Posterior vena cava (tissue), 2 donors: ENCODE results near the gene HIP1. TPM values are rescaled to one million over a fixed set of nuclear protein-coding genes. Genes with fewer than 3 reads are reported as not detected.
"Not testable (repeated sequence)": the region's sequence is repeated elsewhere in the genome, so short reads cannot be mapped to it uniquely, and the experiment has no call there.

Source experiments
- DNase-seq: peaks from one replicate; pipeline ENCODE4 v3.0.0-alpha.2; 2020; ENCODE audit warnings: low spot score
- intact Hi-C, 2 donors: fragments of 100-400 bp; cut with DNase I; formaldehyde crosslinking; loops; one replicate each; pipeline versions ENCODE4 v1.14.1 to v1.14.2; 2022 to 2023
- total RNA-seq, 2 donors: library from RNA; stranded (reverse); fragmentation: NEBNext Ultra II Directional; extraction: Animal tissue kit (Norgen Biotek cat#: 25700); gene quantifications; one replicate each; pipeline ENCODE4 v1.2.1, GENCODE V29; 2021
- donor health status: DM: yes; HTN: yes; CAD: no.
- donor health status: DM: yes; HTN: yes; CAD: no.

Gene HIP1
- total RNA-seq, 2 donors from 2014 or later: 27.0 to 29.2 TPM

GRCh38 chr7:75565132-75565837 lies 173.5 kb downstream of the HIP1 start:
- intact Hi-C loops: no loop called here
- no peak for DNase-seq

DNA sequence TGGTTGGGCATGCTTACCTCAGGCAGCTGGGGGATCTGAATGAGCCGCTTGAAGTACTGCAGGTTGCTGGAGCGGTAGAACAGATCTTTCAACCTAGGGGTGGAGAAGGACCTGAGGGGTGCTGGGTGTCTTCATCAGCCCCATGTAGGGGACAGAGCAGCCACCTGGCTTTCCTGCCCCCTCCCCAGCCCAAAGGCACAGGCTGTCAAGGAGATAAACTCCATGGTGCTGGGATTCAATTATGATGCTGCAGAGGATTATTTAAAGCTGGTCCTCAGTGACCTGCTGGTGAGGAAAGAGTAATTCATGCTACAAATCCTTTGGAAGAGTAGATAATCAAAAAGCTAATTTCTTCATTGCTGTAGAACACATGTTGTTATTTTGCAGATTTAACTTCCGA lies 175.6 kb downstream of the HIP1 start:
- DNase-seq: no peak

GRCh38 chr7:75559976-75560365 lies 178.8 kb downstream of the HIP1 start:
- DNase-seq: no peak
- intact Hi-C loops: loop anchor here in 1 of 2 donors (10.0 kb wide), 1 partner anchor 185 kb away; no protein-coding TSS in a partner anchor

More for the DNA sequence above, 175.6 kb downstream of the HIP1 start:
- intact Hi-C loops: no loop called here

- no peak for DNase-seq
- intact Hi-C loops: loop anchor here in 1 of 2 donors (10.0 kb wide), 1 partner anchor 185 kb away; no protein-coding TSS in a partner anchor
These were observed 179.3 kb downstream of the HIP1 start for GRCh38 chr7:75559355-75559975.

GRCh38 chr7:75556835-75557234 lies 181.9 kb downstream of the HIP1 start:
- intact Hi-C loops: loop anchor here in 1 of 2 donors (10.0 kb wide), 1 partner anchor 188 kb away; no protein-coding TSS in a partner anchor
- not testable (repeated sequence) for DNase-seq

DNA sequence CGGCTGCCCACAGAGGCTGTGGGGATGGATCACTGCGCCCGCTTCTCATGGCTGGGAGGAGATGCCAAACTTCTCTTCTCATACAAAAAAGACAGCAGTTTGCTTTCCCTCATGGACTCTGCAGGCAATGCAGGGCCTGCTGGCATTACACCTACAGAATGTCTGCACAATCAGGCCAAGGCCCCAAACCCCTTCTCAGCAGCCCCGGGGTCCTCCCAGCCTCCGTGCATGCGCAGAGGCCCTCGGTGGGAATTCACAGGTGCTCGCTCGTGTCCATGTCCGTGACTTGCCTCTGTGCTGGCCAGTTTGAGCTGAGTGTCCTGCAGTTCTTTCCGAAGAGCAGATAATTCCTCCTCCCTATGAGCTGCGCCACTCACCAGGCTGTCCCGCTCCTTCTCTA lies 183.0 kb downstream of the HIP1 start:
- DNase-seq: no peak
- intact Hi-C loops: loop anchor here in 1 of 2 donors (10.0 kb wide), 1 partner anchor 189 kb away; no protein-coding TSS in a partner anchor

DNA sequence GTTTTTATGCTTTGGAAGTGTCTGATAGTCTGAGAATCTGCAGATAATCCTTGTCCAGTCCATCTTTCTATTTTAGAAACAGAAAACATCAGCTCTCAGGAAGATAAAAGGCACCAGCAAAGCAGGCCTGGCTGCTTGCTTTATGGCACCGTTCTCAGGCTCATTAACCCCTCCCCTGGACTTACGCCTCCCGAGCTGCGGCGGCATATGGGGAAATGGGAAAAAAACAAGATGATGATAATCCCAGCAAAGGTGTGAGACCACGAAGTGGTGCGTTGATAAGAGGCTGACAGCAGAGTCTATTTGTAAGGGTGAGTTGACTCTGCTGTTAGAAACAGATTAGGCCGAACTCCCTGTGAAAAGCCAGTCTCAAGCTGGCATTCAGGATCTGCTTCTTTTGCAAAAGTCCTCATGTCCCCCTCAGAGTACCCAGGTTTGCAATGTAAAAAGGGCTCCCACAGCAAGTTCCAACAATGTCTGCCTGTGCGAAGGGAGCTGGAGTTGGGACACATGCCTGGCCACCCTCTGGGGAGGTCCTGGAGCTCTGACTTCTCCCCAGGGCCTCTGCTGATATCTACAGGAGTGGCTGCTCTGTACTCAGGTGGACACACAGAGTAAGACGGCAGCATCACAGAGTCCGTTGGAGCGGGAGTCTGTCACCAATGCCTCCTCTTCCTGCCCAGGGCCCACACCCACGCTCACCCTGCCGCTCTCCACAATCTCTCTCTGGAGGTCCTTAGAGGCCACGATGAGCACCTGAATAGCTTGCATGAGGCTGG lies 192.3 kb downstream of the HIP1 start:
- DNase-seq: peak; percentile 45

GRCh38 chr7:75537731-75538130 lies 201.0 kb downstream of the HIP1 start:
- DNase-seq: peak; percentile 49
- intact Hi-C loops: no loop called here

More for the DNA sequence above, 192.3 kb downstream of the HIP1 start:
- intact Hi-C loops: no loop called here

- DNase-seq: peak; percentile 59
- intact Hi-C loops: no loop called here
These were observed 201.7 kb downstream of the HIP1 start for GRCh38 chr7:75536940-75537538.

DNA sequence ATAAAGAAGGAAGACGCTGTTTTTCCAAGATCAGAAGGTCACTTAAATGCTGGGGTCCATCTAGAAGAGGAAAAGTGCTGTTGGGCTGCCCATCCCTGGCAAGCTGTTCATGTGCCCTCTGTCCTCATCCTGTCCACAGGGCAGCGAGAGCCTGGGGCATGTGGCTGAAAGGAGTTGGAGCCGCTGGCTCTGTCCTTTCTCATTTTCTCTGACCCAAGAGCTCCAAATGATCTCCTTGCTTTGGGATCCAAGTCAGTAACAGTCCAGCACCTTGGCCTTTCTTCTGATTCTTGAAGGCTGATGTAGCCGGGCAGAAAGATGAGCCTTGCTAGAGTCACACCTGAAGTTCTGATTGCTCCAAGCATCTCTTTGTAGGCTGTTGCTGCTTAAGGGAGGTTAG lies 202.2 kb downstream of the HIP1 start:
- intact Hi-C loops: no loop called here
- peak; percentile 25 for DNase-seq

GRCh38 chr7:75534727-75535307 lies 203.9 kb downstream of the HIP1 start:
- no peak for DNase-seq
- intact Hi-C loops: no loop called here

- intact Hi-C loops: no loop called here
- peak; percentile 19 for DNase-seq
These were observed 204.8 kb downstream of the HIP1 start for GRCh38 chr7:75533926-75534325.

DNA sequence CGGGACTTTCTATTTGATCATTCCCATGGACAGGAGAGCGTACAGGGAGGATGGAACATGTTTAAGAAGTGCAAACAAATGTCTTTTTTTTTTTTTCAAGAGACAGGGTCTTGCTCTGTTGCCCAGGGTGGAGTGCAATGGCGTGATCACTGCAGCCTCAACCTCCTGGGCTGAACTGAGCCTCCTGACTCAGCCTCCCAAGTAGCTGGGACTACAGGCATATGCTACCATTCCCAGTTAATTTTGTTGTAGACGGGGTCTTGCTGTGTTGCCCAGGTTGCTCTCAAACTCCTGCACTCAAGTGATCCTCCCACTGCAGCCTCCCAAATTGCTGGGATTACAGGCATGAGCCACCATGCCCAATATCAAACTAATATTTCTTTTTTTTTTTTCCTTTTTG lies 206.1 kb downstream of the HIP1 start:
- intact Hi-C loops: no loop called here
- DNase-seq: peak; percentile 24

- intact Hi-C loops: no loop called here
- peak; percentile 28 for DNase-seq
These were observed 207.4 kb downstream of the HIP1 start for GRCh38 chr7:75531359-75531821.

DNA sequence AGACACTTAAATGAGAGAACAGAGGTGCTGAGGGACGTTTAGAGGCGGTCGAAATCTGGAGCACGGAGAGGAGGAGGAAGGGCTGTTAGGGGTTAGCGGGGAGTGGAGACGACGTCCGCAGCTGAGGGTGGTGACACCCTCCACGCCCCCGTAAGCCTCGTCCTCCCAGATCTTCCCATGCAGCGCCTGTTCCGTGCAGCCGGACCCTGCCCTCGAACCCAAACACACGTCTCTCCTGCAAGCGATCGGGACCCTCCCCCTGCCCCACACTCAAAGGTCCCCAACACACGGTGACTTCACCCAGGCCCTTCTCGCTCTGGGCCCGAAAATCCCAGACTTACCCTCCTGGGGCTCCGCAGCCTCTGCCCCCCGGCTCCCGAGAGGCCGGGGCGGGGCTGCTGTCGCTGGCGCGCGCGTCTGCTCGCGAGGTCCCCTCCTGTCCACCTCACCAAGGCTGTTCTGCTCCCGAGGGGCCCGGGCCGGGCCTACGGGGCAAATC lies 211.5 kb downstream of the HIP1 start:
- DNase-seq: peak; percentile 78
- intact Hi-C loops: not testable (repeated sequence)

DNA sequence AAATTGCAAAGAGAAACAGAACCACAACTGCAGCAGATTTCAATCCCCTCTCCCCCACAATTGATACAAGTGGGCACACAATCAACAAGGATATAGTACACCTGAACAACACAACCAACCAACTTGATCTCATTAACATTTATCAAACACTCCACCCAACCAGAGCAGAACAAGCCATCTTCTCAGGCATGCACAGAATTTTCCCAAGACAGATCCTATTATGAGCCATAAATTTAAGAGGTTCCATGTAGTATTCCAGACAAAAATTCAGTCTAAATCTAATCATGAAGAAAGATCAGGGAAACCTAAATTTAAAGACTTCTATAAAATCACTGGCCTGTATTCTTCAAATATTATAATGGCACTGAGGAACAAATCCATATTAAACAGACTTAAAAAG lies 217.0 kb downstream of the HIP1 start:
- intact Hi-C loops, DNase-seq: not testable (repeated sequence)

DNA sequence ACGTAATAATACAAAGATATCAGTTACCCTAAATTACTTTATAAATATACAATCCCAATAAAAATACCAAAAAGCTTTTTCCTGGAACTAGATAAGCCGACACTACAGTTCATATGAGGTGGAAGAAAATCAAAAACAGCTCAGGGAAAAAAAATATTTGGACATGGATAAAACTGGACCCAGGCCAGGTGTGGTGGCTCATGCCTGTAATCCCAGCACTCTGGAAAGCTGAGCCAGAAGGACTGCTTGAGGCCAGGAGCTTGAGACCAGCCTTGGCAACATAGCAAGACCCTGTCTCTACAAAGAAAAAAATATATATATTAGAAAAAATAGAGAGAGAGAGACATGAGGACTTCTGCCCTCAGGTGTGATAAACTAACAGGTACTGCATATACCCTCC lies 219.9 kb downstream of the HIP1 start:
- peak; percentile 32 for DNase-seq
- intact Hi-C loops: not testable (repeated sequence)

- intact Hi-C loops, DNase-seq: not testable (repeated sequence)
These were observed 229.7 kb downstream of the HIP1 start for GRCh38 chr7:75509033-75509432.

GRCh38 chr7:75492020-75492419 lies 246.7 kb downstream of the HIP1 start, which contains the start of gene SPDYE5:
TSS of gene SPDYE5 (plus strand) at chr7:75492320. CDS start at chr7:75494048, 1,728 bp downstream.
- DNase-seq: not testable (repeated sequence)

More at GRCh38 chr7:75492020-75492419, 246.7 kb downstream of the HIP1 start, which contains the start of gene SPDYE5:
- intact Hi-C loops: not testable (repeated sequence)
